ENCODE data around the gene ITPR1. TPM values are rescaled to one million over a fixed set of nuclear protein-coding genes. Genes with fewer than 3 reads are reported as not detected.

Gene ITPR1
- total and polyA plus RNA-seq, 10 of the 15 experiments (the other 5 are each of a cell fraction or from before 2014, with no cell fraction given), result 12.2 to 239 (median 28.4) TPM

GRCh38 chr3:4885316-4885715 is 392.2 kb downstream of the ITPR1 start:
- ChIA-PET CTCF (interaction anchor here (0.5 to 2.0 kb wide), 8 partner anchors 9 to 1800 kb away, joined by 3 to 11 read pairs (median 4); no protein-coding TSS in a partner anchor), SMC1A (ENCODE audit: uncharacterized antibody, unreplicated experiment) (interaction anchor here (0.6 to 2.3 kb wide), 17 partner anchors 9 to 174 kb away, joined by 3 to 17 read pairs (median 4); no protein-coding TSS in a partner anchor), POLR2A (interaction anchor here (0.7 to 1.3 kb wide), 5 partner anchors 9 to 50 kb away, joined by 3 to 4 read pairs (median 3); no protein-coding TSS in a partner anchor), RAD21 (ENCODE audit: unreplicated experiment) (interaction anchor here (0.6 to 0.9 kb wide), 4 partner anchors 9 to 152 kb away, joined by 3 read pairs; no protein-coding TSS in a partner anchor)
- no peaks in the 10 kb centered on the region; the same call in 1 of the 3 replicates for H3K9me3 ChIP-seq (replicated peaks; ENCODE audit: control insufficient read depth, insufficient read depth, low read length)
- no peak overlapping the region for H3K27ac ChIP-seq (ENCODE audit: control insufficient read depth, insufficient read depth)
- H3K27me3 ChIP-seq (replicated peaks in 1 of 2; ENCODE audit: control insufficient read depth in 2 of 2, insufficient read depth in 2 of 2, low read length in 1 of 2), result no peaks in the 10 kb centered on the region
- H4K20me1 ChIP-seq (ENCODE audit: control insufficient read depth, insufficient read depth), result no peaks in the 10 kb centered on the region
- H3K4me2 ChIP-seq (ENCODE audit: control insufficient read depth, insufficient read depth), result no peak overlapping the region
- ATAC-seq (no peak), DNase-seq (ENCODE audit: low read depth, low spot score) (no peak), FAIRE-seq (no peak)
- no TSS peak for BruUV-seq (replicated peaks)
- TF ChIP-seq ESRRA (IDR thresholded peaks at IDR 0.05; ENCODE audit: low read length) (no peak), RBBP5 (conservative IDR thresholded peaks at IDR 0.05) (no peak), SMAD1 (IDR thresholded peaks at IDR 0.05; ENCODE audit: low read depth, partially characterized antibody) (no peak), TCF3 (IDR thresholded peaks at IDR 0.05; ENCODE audit: borderline replicate concordance, insufficient read depth, low read depth, low read length) (no peak), MXI1 (IDR thresholded peaks at IDR 0.05; ENCODE audit: low read depth, low read length) (no peak), TARDBP (IDR thresholded peaks at IDR 0.05; ENCODE audit: borderline replicate concordance) (no peak), WRNIP1 (IDR thresholded peaks at IDR 0.05; ENCODE audit: borderline replicate concordance, low read depth, low read length) (no peak)
- TF ChIP-seq, protein P1, sequence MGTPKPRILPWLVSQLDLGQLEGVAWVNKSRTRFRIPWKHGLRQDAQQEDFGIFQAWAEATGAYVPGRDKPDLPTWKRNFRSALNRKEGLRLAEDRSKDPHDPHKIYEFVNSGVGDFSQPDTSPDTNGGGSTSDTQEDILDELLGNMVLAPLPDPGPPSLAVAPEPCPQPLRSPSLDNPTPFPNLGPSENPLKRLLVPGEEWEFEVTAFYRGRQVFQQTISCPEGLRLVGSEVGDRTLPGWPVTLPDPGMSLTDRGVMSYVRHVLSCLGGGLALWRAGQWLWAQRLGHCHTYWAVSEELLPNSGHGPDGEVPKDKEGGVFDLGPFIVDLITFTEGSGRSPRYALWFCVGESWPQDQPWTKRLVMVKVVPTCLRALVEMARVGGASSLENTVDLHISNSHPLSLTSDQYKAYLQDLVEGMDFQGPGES (IDR thresholded peaks at IDR 0.05), result no peak
- intact Hi-C loops (cut with micrococcal nuclease; ENCODE audit: unreplicated experiment) (no loop called here), in situ Hi-C loops (cut with MboI) (no loop called here)
- H2AFZ ChIP-seq (ENCODE audit: control insufficient read depth, low read depth, low read length), result no peak overlapping the region
- 91% methylated on average over 3 of the region's 3 CpGs for WGBS (ENCODE audit: insufficient coverage, insufficient replicate concordance, low lambda C conversion rate, missing lambda C conversion rate)
- H3K36me3 ChIP-seq (ENCODE audit: control insufficient read depth in 2 of 2, insufficient read depth in 2 of 2, low read length in 1 of 2), result no peaks in the 10 kb centered on the region
- H3K4me3 ChIP-seq, result no peak overlapping the region
- H3K4me1 ChIP-seq (ENCODE audit: control insufficient read depth, insufficient read depth, low read length), result peaks cover 12% of the 10 kb centered on the region
- no peaks in the 10 kb centered on the region for H3K79me2 ChIP-seq (ENCODE audit: control insufficient read depth, insufficient read depth, low read length)
- H3K9ac ChIP-seq (ENCODE audit: control insufficient read depth, insufficient read depth, low read length), result no peak overlapping the region

Measured in GM12878 (cell line).